PC-3 (cell line): ENCODE data around the gene PTGIS.

Experiments
- CTCF ChIP-seq: fragments of 300-600 bp; sonication (generic); conservative IDR thresholded peaks from 2 replicates; pipeline ENCODE4 v1.5.1; 2017; ENCODE audit warnings: antibody characterized with exemption, low read depth, mild to moderate bottlenecking, low read length
- EZH2 ChIP-seq: fragments of 300-600 bp; sonication (generic); IDR thresholded peaks from one replicate; pipeline ENCODE4 v1.6.1; 2017; ENCODE audit warnings: antibody characterized with exemption, mild to moderate bottlenecking, low read length; ENCODE audit not compliant: unreplicated experiment
- EZH2phosphoT487 ChIP-seq: fragments of 300-600 bp; sonication (generic); IDR thresholded peaks from 2 replicates; pipeline ENCODE4 v1.6.1; 2018; ENCODE audit warnings: mild to moderate bottlenecking, antibody characterized with exemption, low read length, borderline replicate concordance

GRCh38 chr20:49571553-49571835 is 3.6 kb upstream of the PTGIS start:
- TF ChIP-seq CTCF (no peak), EZH2 (no peak), EZH2phosphoT487 (no peak)
